GM12874 (cell line): ENCODE measurements around the gene MTRF1.

Source experiments
- CTCF ChIP-seq: IDR thresholded peaks from 2 replicates; pipeline ENCODE4 v1.5.1; 2011; ENCODE audit warnings: low read depth, mild to moderate bottlenecking, control low read depth, low read length, moderate library complexity; ENCODE audit not compliant: insufficient read depth

MTRF1 gene

GRCh38 chr13:41293272-41293671 is 29.9 kb upstream of the MTRF1 start:
- no peak for TF ChIP-seq CTCF

- no peak for TF ChIP-seq CTCF
These were observed 27.9 kb upstream of the MTRF1 start for GRCh38 chr13:41291246-41291645.

GRCh38 chr13:41289463-41289881 is 26.1 kb upstream of the MTRF1 start:
- TF ChIP-seq CTCF = no peak

GRCh38 chr13:41286370-41286769 is 23.0 kb upstream of the MTRF1 start:
- no peak for TF ChIP-seq CTCF

GRCh38 chr13:41284512-41285288 is 21.3 kb upstream of the MTRF1 start:
- no peak for TF ChIP-seq CTCF

- TF ChIP-seq CTCF = no peak
These were observed 18.8 kb upstream of the MTRF1 start for GRCh38 chr13:41282129-41282571.

- no peak for TF ChIP-seq CTCF
These were observed 13.4 kb upstream of the MTRF1 start for GRCh38 chr13:41276824-41277223.

GRCh38 chr13:41274881-41275280 is 11.5 kb upstream of the MTRF1 start:
- no peak for TF ChIP-seq CTCF
